Skin of body (tissue), 2 donors: ENCODE data around the gene MOCOS. TPM values are rescaled to one million over a fixed set of nuclear protein-coding genes. Genes with fewer than 3 reads are reported as not detected.
A peak's percentile ranks its signal among the peaks of the same experiment; 100 is the strongest.

Experiments used
- DNase-seq: peaks from one replicate; lab custom pipeline; 2025; lab: John Stamatoyannopoulos, UW
- total RNA-seq: library from RNA; depleted of rRNA; stranded (reverse); fragments of >200 nt; gene quantifications from one replicate; pipeline ENCODE4 v1.2.3, GENCODE V29; 2014

Gene MOCOS
- total RNA-seq, 1 donor from 2014 or later, result 1.6 TPM

GRCh38 chr18:36265015-36265414 lies 77.7 kb downstream of the MOCOS start:
- no peak for DNase-seq

- no peak for DNase-seq
Measured at GRCh38 chr18:36269157-36269556, 81.9 kb downstream of the MOCOS start.

- no peak for DNase-seq
Measured at GRCh38 chr18:36271153-36271552, 83.9 kb downstream of the MOCOS start.

GRCh38 chr18:36273347-36273746 lies 86.0 kb downstream of the MOCOS start:
- DNase-seq, result no peak

GRCh38 chr18:36274083-36274715 lies 86.9 kb downstream of the MOCOS start:
- DNase-seq, result no peak

GRCh38 chr18:36275561-36275960 lies 88.3 kb downstream of the MOCOS start:
- no peak for DNase-seq

GRCh38 chr18:36279001-36279400 lies 91.7 kb downstream of the MOCOS start:
- DNase-seq, result no peak

- no peak for DNase-seq
Measured at GRCh38 chr18:36281936-36282335, 94.6 kb downstream of the MOCOS start.

GRCh38 chr18:36283448-36283847 lies 96.2 kb downstream of the MOCOS start:
- no peak for DNase-seq

- DNase-seq, result no peak
Measured at GRCh38 chr18:36284268-36284667, 97.0 kb downstream of the MOCOS start.

- DNase-seq, result peak; percentile 50
Measured at GRCh38 chr18:36284671-36285295, 97.5 kb downstream of the MOCOS start.

GRCh38 chr18:36287653-36288052 lies 100.4 kb downstream of the MOCOS start:
- DNase-seq, result no peak

GRCh38 chr18:36288689-36289088 lies 101.4 kb downstream of the MOCOS start:
- DNase-seq, result no peak

GRCh38 chr18:36294031-36294430 lies 106.7 kb downstream of the MOCOS start:
- no peak for DNase-seq

- DNase-seq, result no peak
Measured at GRCh38 chr18:36295214-36295613, 107.9 kb downstream of the MOCOS start.

- DNase-seq, result no peak
Measured at GRCh38 chr18:36295880-36296301, 108.6 kb downstream of the MOCOS start.

GRCh38 chr18:36296650-36297416 lies 109.5 kb downstream of the MOCOS start:
- peak; percentile 81 for DNase-seq

- DNase-seq, result no peak
Measured at GRCh38 chr18:36297417-36298125, 110.3 kb downstream of the MOCOS start, which contains the start of gene FHOD3. Gene FHOD3 (plus strand): TSS chr18:36297713. CDS start chr18:36297836, 123 bp downstream.

- no peak for DNase-seq
Measured at GRCh38 chr18:36298126-36298741, 110.9 kb downstream of the MOCOS start.

GRCh38 chr18:36299015-36299414 lies 111.7 kb downstream of the MOCOS start:
- DNase-seq, result no peak

GRCh38 chr18:36300211-36300610 lies 112.9 kb downstream of the MOCOS start:
- no peak for DNase-seq
